ENCODE measurements around the gene RPE. TPM values are rescaled to one million over a fixed set of nuclear protein-coding genes. Genes with fewer than 3 reads are reported as not detected.

Gene RPE
- total RNA-seq, 1 experiment from 2014 or later, result 67.8 TPM

GRCh38 chr2:210034087-210034683 lies 31.7 kb downstream of the RPE start:
- no peak for DNase-seq
- Histone ChIP-seq H2BK5ac (ENCODE audit: insufficient read length, low read length) (no peak overlapping the region), H3K14ac (ENCODE audit: insufficient read depth, low read length) (no peak overlapping the region), H2AK5ac (ENCODE audit: insufficient read length, low read length) (no peak overlapping the region), H3K18ac (ENCODE audit: insufficient read length, low read depth, low read length) (no peak overlapping the region), H2AFZ (ENCODE audit: low read length) (no peak overlapping the region), H4K91ac (ENCODE audit: insufficient read length, low read depth, low read length) (no peak overlapping the region), H3K79me2 (ENCODE audit: insufficient read depth, low read length) (no peaks in the 10 kb centered on the region), H3K9me3 (ENCODE audit: control insufficient read depth, low read depth, low read length) (no peaks in the 10 kb centered on the region), H3K4me2 (ENCODE audit: insufficient read depth, insufficient read length, low read length) (no peak overlapping the region), H3K79me1 (ENCODE audit: insufficient read depth, low read depth, low read length, poor library complexity, severe bottlenecking) (no peaks in the 10 kb centered on the region), H3K56ac (ENCODE audit: insufficient read length, low read depth, low read length) (no peak overlapping the region), H3K23me2 (ENCODE audit: insufficient read length, low read depth, low read length, poor library complexity, severe bottlenecking) (no peaks in the 10 kb centered on the region), H3K4ac (ENCODE audit: low read depth, low read length) (no peak overlapping the region), H2BK20ac (ENCODE audit: low read depth, low read length, poor library complexity, severe bottlenecking) (no peak overlapping the region), H3K9ac (ENCODE audit: extremely low read depth, insufficient read length, low read length) (no peak overlapping the region), H2BK12ac (ENCODE audit: insufficient read length, low read depth, low read length) (no peak overlapping the region), H4K5ac (ENCODE audit: insufficient read length, low read depth, low read length) (no peak overlapping the region), H3K27me3 (ENCODE audit: insufficient read depth, low read length) (no peaks in the 10 kb centered on the region), H2BK120ac (ENCODE audit: low read depth, low read length, poor library complexity, severe bottlenecking) (no peak overlapping the region), H3K4me1 (ENCODE audit: insufficient read depth, low read length) (no peaks in the 10 kb centered on the region), H4K20me1 (ENCODE audit: control insufficient read depth, insufficient read depth, insufficient read length) (no peaks in the 10 kb centered on the region), H3K23ac (ENCODE audit: insufficient read length, low read depth, low read length) (no peak overlapping the region), H2BK15ac (ENCODE audit: low read depth, low read length) (no peak overlapping the region), H3K27ac (ENCODE audit: insufficient read length, low read depth, low read length) (no peak overlapping the region), H4K8ac (replicated peaks; ENCODE audit: insufficient read length, low read depth, low read length) (no peak overlapping the region), H3T11ph (ENCODE audit: low read length) (no peak overlapping the region)
- TF ChIP-seq CTCF (conservative IDR thresholded peaks at IDR 0.05), result no peak
- Mint-ChIP-seq H3K9me3 (no peaks in the 10 kb centered on the region; a peak in 1 of 5 replicates), H3K27ac (no peak overlapping the region), H3K36me3 (ENCODE audit: insufficient read depth in 1 of 3, low read depth in 3 of 3) (0 out of 7 replicates have a peak, but pooled peaks cover 0 to 1% (median 0%) of the 10 kb centered on the region in 3 experiments), H3K27me3 (ENCODE audit: low read depth) (0 out of 2 replicates have a peak, but pooled peaks cover 1% of the 10 kb centered on the region), H3K4me3 (no peak overlapping the region), H3K4me1 (no peaks in the 10 kb centered on the region)
- no CpG with 5 or more reads among the region's 2 CpGs for WGBS (ENCODE audit: extremely low coverage, insufficient read length, low lambda C conversion rate)

All from H9 (cell line).